OCI-LY1 (cell line): ENCODE measurements around the gene PIGU.

Experiments
- H2AFZ ChIP-seq: fragments of 200-600 bp; sonication (generic), shearing (Covaris generic); 2 replicates; pipeline ENCODE4 v1.6.0; 2014; ENCODE audit warnings: antibody characterized with exemption, mild to moderate bottlenecking, low read length
- H3F3A ChIP-seq: fragments of 200-600 bp; sonication (generic), shearing (Covaris generic); 2 replicates; pipeline ENCODE4 v1.6.0; 2014; ENCODE audit warnings: mild to moderate bottlenecking, antibody characterized with exemption, low read length, moderate library complexity; ENCODE audit not compliant: insufficient read depth
- H3K27ac ChIP-seq: fragments of 200-600 bp; sonication (generic); 2 replicates; pipeline ENCODE4 v1.5.1; 2014; ENCODE audit warnings: low read length, mixed run types, mild to moderate bottlenecking, low read depth; ENCODE audit not compliant: poor library complexity, severe bottlenecking
- H3K27me3 ChIP-seq: fragments of 200-600 bp; sonication (generic); 2 replicates; pipeline ENCODE4 v1.6.0; 2014; ENCODE audit warnings: antibody characterized with exemption, mild to moderate bottlenecking, low read length, moderate library complexity; ENCODE audit not compliant: insufficient read depth
- H3K36me3 ChIP-seq: fragments of 200-600 bp; sonication (generic); 2 replicates; pipeline ENCODE4 v1.6.1; 2014; ENCODE audit warnings: mild to moderate bottlenecking, antibody characterized with exemption, low read length, moderate library complexity, mixed read lengths; ENCODE audit not compliant: insufficient read depth
- H3K4me1 ChIP-seq: fragments of 200-600 bp; sonication (generic); 2 replicates; pipeline ENCODE4 v1.5.1; 2014; ENCODE audit warnings: mild to moderate bottlenecking, low read length, moderate library complexity; ENCODE audit not compliant: insufficient read depth, severe bottlenecking
- H3K4me2 ChIP-seq: fragments of 200-600 bp; sonication (generic), shearing (Covaris generic); 2 replicates; pipeline ENCODE4 v1.6.1; 2014; ENCODE audit warnings: low read length
- H3K4me3 ChIP-seq: fragments of 200-600 bp; sonication (generic); 2 replicates; pipeline ENCODE4 v1.5.1; 2014; ENCODE audit warnings: low read length, low read depth, mild to moderate bottlenecking, mixed read lengths; ENCODE audit not compliant: poor library complexity, severe bottlenecking
- H3K79me2 ChIP-seq: fragments of 200-600 bp; shearing (Covaris generic); 2 replicates; pipeline ENCODE4 v1.6.1; 2016; ENCODE audit warnings: mixed run types, low read length, mixed read lengths; ENCODE audit not compliant: insufficient read depth
- H3K9ac ChIP-seq: fragments of 200-600 bp; sonication (generic), shearing (Covaris generic); 2 replicates; pipeline ENCODE4 v1.6.1; 2014; ENCODE audit warnings: mild to moderate bottlenecking, low read length, mixed read lengths
- H3K9me2 ChIP-seq: fragments of 200-600 bp; sonication (generic), shearing (Covaris generic); 2 replicates; pipeline ENCODE4 v1.6.1; 2014; ENCODE audit warnings: low read depth, mild to moderate bottlenecking, low read length, mixed read lengths
- H3K9me3 ChIP-seq: fragments of 200-600 bp; shearing (Covaris generic); 2 replicates; pipeline ENCODE4 v1.6.1; 2014; ENCODE audit warnings: low read length, mixed read lengths
- H4K20me1 ChIP-seq: fragments of 200-600 bp; sonication (generic), shearing (Covaris generic); 2 replicates; pipeline ENCODE4 v1.6.0; 2016; ENCODE audit warnings: mild to moderate bottlenecking, low read length; ENCODE audit not compliant: insufficient read depth
- CTCF ChIP-seq: fragments of 200-600 bp; sonication (generic), shearing (Covaris generic); IDR thresholded peaks from 2 replicates; pipeline ENCODE4 v1.5.1; 2017; ENCODE audit warnings: mild to moderate bottlenecking, antibody characterized with exemption, low read length, moderate library complexity, mixed read lengths
- EZH2 ChIP-seq: fragments of 200-600 bp; sonication (generic), shearing (Covaris generic); IDR thresholded peaks from 2 replicates; pipeline ENCODE4 v1.8.0; 2017; ENCODE audit warnings: borderline replicate concordance, mixed run types, mild to moderate bottlenecking, antibody characterized with exemption, low read length, moderate library complexity, mixed read lengths

PIGU gene

GRCh38 chr20:34595377-34596184, 81.3 kb downstream of the PIGU start:
- Histone ChIP-seq H3K9ac (no peak overlapping the region), H3K4me1 (no peaks in the 10 kb centered on the region), H3K9me3 (no peaks in the 10 kb centered on the region), H3K27me3 (no peaks in the 10 kb centered on the region), H3F3A (no peaks in the 10 kb centered on the region; the same call in 1 of the 2 replicates), H3K36me3 (no peaks in the 10 kb centered on the region), H4K20me1 (no peaks in the 10 kb centered on the region), H3K27ac (no peak overlapping the region), H3K79me2 (no peaks in the 10 kb centered on the region), H2AFZ (no peak overlapping the region), H3K4me3 (no peak overlapping the region), H3K4me2 (no peak overlapping the region), H3K9me2 (no peaks in the 10 kb centered on the region)
- TF ChIP-seq CTCF: no peak
- TF ChIP-seq EZH2: no peak

- Histone ChIP-seq H3K4me1 (no peaks in the 10 kb centered on the region), H3K27me3 (no peaks in the 10 kb centered on the region), H3K4me3 (no peak overlapping the region), H3K36me3 (peaks cover 21% of the 10 kb centered on the region), H3K9me2 (no peaks in the 10 kb centered on the region), H4K20me1 (no peaks in the 10 kb centered on the region), H3K27ac (no peak overlapping the region), H3K9me3 (no peaks in the 10 kb centered on the region), H3K4me2 (no peak overlapping the region), H2AFZ (no peak overlapping the region), H3F3A (no peaks in the 10 kb centered on the region), H3K9ac (no peak overlapping the region), H3K79me2 (no peaks in the 10 kb centered on the region)
- no peak for TF ChIP-seq EZH2
- TF ChIP-seq CTCF: no peak
Measured at GRCh38 chr20:34586488-34587163, 90.3 kb downstream of the PIGU start.

GRCh38 chr20:34585019-34585418, 91.9 kb downstream of the PIGU start:
- Histone ChIP-seq H3K27me3 (no peaks in the 10 kb centered on the region), H3K9ac (no peak overlapping the region), H3K36me3 (peaks cover 32% of the 10 kb centered on the region), H3K9me3 (no peaks in the 10 kb centered on the region), H3K4me1 (peaks cover 6% of the 10 kb centered on the region), H3K27ac (no peak overlapping the region), H2AFZ (no peak overlapping the region), H3K9me2 (no peaks in the 10 kb centered on the region), H3F3A (no peaks in the 10 kb centered on the region), H4K20me1 (no peaks in the 10 kb centered on the region), H3K4me3 (no peak overlapping the region), H3K4me2 (no peak overlapping the region), H3K79me2 (no peaks in the 10 kb centered on the region)
- TF ChIP-seq CTCF (no peak), EZH2 (no peak)
